ENCODE results near the gene CTXND1.

Gene CTXND1

DNA sequence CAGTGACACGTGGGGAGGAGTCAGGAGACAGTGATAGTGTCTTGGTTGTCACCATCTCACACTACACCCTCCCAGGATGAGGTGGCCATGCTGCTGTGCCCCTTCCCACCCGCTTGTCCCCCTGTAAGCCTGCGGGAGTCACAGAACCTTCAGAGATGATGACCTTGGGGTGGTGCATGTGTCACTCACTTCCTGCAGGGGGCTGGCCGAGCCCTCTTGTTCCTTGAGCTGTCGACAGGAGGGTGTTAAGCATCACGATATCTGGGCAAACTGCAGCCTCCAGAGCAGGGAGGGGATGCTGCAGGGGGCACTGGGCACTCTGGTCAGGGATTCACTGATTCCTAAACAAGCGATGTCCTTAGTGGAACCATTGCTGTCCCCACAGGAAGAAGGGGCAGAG is 71.5 kb downstream of the CTXND1 start:
- DNase-seq: no peak

GRCh38 chr15:80179935-80180334 is 72.1 kb downstream of the CTXND1 start:
- no peak for DNase-seq

DNA sequence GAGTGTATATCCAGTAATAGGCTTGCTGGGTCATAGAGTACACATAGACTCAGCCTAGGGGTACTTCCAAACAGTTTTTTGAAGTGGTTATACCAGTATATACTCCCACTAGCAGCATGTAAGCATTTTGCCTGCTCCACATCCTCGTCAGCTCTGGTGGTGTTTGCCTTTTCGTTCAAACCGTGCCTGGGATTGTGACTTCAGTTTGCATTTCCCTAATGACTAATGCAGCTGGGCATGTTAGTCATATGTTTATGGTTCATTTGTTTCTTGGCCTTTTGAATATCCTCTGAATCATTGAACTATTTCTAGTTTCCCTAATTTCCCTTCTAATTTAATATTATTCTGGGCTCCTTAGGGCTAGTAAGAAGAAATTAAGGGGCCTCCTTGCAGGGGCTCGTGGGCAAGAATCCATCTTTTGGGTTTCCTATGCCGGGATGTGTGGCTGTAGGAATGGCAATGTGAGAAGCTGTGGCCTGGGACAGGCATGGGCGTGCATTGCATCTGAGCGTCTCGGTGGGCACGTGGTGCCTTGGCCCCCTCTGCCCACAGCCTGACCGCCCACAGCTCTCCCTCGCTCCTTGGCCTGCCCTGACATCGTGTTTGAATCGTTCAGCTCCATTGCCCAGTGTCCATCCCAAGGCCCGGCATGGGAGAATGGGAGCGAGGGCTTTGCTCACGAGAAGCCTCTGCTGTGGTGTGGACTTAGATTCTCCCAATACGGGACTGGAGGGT is 72.8 kb downstream of the CTXND1 start:
- no peak for DNase-seq

- DNase-seq: no peak
Observed at GRCh38 chr15:80177156-80177555, 74.9 kb downstream of the CTXND1 start.

GRCh38 chr15:80176443-80176842 is 75.6 kb downstream of the CTXND1 start:
- DNase-seq: no peak

GRCh38 chr15:80175436-80175835 is 76.6 kb downstream of the CTXND1 start:
- DNase-seq: no peak

- no peak for DNase-seq
Observed at GRCh38 chr15:80174017-80174746, 77.8 kb downstream of the CTXND1 start.

DNA sequence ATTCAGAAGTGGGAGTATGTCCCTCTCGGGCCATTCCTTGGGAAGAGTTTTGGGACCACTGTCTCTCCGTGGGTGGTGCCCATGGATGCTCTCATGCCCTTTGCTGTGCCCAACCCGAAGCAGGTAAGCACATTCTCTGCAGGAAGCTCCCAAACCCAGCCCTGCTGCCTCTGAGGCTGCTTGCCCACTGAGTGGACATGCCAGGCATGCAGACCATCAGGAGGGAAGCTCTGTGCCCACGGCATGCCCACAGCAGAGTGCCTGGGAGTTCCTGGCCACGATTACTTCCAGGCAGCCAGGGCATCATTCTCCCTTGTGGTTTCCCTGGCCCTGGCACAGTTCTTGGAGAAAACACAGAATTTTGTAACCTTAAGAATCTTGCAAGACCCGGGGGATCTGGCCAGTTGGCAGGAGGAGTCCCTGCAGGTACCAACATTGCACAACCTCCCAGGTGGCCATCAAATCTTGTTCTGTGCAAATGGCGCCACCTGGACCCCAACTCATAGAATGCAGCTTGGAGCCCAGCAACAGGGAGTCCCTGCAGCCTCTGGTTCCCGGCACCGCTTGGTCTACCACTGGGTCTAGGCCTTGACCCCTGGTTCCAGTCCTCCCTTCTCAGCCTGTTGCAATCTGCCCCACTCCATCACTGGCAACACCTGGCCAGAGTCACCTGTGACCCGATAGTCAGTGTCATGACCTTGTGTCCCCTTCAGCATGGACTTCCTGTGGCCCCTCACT is 78.8 kb downstream of the CTXND1 start:
- peak; percentile 80 for DNase-seq

DNA sequence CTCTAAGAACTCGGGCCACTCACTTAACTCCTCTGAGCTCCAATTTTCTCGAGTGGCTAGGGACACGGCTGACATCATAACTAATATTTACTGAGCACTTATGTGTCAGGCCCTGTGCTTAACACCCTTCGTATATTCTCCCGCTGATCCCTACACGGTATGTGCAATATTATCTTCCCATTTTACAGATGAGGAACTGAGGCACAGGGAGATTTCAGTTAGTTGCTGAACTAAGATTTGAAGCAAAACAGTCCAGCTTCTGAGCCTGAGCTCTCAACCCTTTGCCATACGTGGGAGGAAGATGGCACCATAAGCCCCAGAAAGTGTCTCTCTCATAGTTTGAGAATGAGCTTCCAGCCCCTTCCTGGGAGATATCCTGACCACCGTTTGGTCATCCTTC is 79.6 kb downstream of the CTXND1 start:
- DNase-seq: no peak

- no peak for DNase-seq
Observed at GRCh38 chr15:80171787-80172186, 80.2 kb downstream of the CTXND1 start.

DNA sequence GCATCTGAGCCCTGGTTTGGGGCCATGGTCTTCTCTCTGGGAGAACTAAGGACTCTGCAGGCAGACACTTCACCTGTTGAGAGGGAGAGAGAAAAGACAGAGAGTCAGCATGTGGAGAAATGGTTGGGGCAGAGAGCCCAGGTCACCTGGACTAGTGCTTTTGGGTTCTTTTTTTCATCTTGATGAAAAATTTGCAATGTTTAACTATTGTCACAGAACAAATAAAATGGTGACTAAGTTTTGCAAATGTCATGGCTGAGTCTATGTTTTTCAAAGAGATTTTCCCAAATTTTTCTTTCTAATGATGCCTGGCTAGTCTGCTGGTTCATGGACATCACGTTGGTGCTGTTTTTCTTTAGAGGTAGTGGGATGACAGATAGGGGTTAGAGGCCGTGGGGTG is 81.4 kb downstream of the CTXND1 start:
- DNase-seq: no peak

- DNase-seq: no peak
Observed at GRCh38 chr15:80169768-80170357, 82.2 kb downstream of the CTXND1 start.

- no peak for DNase-seq
Observed at GRCh38 chr15:80168421-80168820, 83.6 kb downstream of the CTXND1 start.

GRCh38 chr15:80167936-80168335 is 84.1 kb downstream of the CTXND1 start:
- DNase-seq: no peak

- DNase-seq: no peak
Observed at GRCh38 chr15:80163897-80164296, 88.1 kb downstream of the CTXND1 start.

DNA sequence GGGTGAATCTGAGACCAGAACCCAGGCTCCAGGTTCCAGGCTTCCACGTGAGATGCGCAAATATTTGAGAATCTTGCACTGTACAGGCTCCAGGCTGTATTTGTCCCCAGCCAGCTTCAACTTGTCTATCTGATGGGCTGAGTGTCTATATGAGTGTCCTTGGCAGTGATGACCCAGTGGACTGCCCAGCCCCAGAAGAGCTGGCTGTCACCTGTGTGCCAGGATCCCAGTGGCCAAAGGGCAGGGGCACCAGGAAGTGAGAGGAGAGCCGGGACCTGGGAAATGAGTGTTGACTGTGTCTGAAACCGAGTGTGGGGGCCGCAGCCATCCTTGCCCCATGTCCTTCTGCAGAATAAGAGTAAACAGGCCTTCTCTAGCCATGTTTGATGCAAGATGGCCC is 88.8 kb downstream of the CTXND1 start:
- no peak for DNase-seq

- no peak for DNase-seq
Observed at GRCh38 chr15:80162059-80162554, 89.9 kb downstream of the CTXND1 start.

DNA sequence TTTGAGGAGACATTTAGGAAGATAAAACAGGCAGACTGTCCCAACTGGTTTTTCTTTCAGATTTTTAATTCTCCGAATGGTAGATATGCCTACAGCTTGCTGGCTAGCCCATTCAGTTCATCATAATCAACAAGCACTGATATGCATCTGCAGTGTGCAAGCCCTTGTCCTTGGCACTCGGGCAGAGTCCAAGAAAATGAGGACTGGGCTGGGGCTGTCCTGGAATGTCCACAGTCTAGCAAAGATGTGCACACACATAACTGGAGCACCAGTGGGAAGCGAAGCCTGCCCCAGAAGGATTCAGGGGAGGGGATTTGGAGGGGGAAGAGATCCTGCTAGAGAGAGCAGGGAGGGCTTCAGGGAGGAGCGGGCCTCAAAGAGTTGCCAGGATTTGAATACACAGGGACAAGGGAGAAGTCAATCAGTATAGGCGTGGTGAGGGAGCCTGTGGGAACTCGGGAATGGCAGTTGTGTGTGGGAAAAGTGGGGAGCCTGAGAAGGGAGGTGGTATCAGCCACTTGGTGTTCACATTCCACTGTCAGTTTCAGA is 90.5 kb downstream of the CTXND1 start:
- no peak for DNase-seq

DNA sequence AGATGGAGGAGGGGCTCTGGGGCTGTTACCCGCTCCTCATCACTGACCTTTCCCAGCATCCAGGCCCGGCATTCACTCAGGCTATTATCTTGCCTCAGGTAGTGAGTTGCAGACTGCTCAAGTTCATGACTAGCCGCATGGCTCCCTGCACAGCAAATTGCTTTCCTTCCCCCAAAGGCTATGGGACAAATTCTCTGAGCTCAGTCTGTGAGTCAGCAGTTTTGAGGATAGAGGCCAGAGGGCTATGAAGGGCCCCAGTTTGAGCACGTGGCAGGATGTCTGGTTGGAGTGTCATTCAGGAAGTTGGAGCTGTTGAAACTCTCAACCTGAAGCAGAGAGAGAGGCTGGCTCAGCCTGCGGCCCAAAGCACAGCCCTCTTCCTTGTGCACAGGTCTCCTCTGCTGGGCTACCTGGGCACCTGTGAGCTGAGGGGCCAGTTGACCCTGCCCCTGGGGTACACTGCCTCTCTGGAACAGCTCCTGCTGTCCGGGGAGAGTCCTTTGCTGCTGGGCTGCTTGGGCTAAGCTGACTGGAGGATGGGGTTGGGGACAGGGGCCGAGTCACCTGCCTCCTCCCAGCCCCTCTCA is 91.3 kb downstream of the CTXND1 start:
- peak; percentile 35 to 52 for DNase-seq

DNA sequence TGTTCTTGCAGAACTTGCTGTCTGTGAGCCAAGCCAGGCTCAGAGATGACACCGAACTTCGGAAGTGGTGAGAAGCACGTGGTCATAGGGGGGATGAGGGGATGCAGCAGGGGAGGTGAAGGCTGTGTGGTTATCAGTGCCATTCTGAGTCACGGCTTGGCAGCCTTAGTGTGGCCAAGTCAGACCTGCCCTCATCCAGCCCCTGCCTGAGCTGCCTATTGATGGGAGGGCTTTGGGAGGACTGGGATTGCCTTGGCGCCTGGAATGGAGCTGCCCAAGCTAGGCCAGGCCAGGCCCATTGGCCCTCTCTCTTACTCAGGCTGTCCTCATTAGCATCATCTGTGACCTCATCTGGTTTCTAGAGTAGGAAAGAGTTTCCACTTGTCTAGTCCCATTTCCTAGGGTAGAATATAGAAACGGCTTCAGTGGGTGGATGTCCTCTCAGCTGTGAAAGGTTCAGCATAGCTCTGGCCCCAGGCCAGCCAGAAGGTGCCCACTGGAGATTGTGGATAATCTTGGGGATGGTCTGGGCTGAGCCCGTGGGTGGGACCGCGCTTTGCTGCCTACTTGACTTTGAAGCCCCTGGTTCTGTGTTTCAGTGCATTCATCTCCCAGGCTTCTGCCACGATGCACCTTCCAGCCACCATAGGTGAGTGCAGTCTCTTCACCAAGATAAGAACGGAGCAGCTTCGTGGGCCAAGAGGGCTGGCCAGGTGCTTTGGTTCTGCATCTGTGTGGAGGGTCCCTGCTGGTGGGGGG is 92.0 kb downstream of the CTXND1 start:
- DNase-seq: peak in 1 of 2 experiments; percentile 12

GRCh38 chr15:80159301-80159700 is 92.7 kb downstream of the CTXND1 start:
- no peak for DNase-seq

DNA sequence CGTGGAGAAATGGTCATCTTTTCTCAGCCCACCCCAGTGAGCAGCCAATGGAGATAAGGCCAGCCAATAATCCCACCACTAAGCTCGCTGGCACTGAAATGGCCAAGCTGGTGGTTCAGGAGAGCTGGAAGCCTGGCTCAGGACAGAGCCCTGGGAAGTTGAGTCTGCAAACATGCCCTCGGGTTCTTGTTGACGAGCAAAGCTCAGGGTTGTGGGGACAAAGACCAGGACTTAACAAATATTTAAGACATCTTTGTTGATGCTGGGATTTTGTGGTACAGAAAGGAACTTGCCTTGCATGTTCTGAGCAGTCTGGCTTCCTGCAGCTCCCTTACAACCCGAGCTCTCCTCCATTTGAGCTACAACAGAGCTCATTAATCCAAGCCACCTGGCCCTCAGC is 94.8 kb downstream of the CTXND1 start:
- no peak for DNase-seq

Data from activated CD4-positive, alpha-beta T cell treated with anti-CD3 and anti-CD28 coated beads, Interleukin-2, amount 50 U/mL, for 48 hours (primary cell).